RWPE2 (cell line): ENCODE data around the gene FCHSD1.

Source experiments
- ATAC-seq: fragments of 200-7000 bp; cut with Tn5 transposase; 3 replicates; pipeline ENCODE4 v1.9.1; 2021; ENCODE audit warnings: low read depth
- DNase-seq: peaks from one replicate; pipeline ENCODE4 v3.0.0-alpha.2; 2020; ENCODE audit warnings: low spot score
- H3K27ac ChIP-seq: fragments of 450-650 bp; 2 replicates; pipeline ENCODE4 v1.5.1; 2017; ENCODE audit warnings: mild to moderate bottlenecking; ENCODE audit not compliant: poor library complexity, severe bottlenecking
- H3K27me3 ChIP-seq: fragments of 250-450 bp; sonication (Bioruptor Pico); 2 replicates; pipeline ENCODE4 v1.5.1; 2021; ENCODE audit warnings: mild to moderate bottlenecking, moderate library complexity; ENCODE audit not compliant: insufficient read depth, poor library complexity, severe bottlenecking
- H3K36me3 ChIP-seq: fragments of 250-450 bp; sonication (Bioruptor Pico); 2 replicates; pipeline ENCODE4 v1.5.1; 2020; ENCODE audit warnings: low read depth, mild to moderate bottlenecking, moderate library complexity
- H3K4me1 ChIP-seq: fragments of 250-450 bp; sonication (Bioruptor Pico); 2 replicates; pipeline ENCODE4 v1.5.1; 2021; ENCODE audit warnings: mild to moderate bottlenecking, moderate library complexity; ENCODE audit not compliant: insufficient read depth, poor library complexity, severe bottlenecking
- H3K4me3 ChIP-seq: fragments of 250-450 bp; sonication (Bioruptor Pico); 2 replicates; pipeline ENCODE4 v1.5.1; 2021; ENCODE audit warnings: mild to moderate bottlenecking, moderate library complexity; ENCODE audit not compliant: severe bottlenecking
- H3K9me3 ChIP-seq: fragments of 250-450 bp; sonication (Bioruptor Pico); 2 replicates; pipeline ENCODE4 v1.5.1; 2021; ENCODE audit warnings: mild to moderate bottlenecking, moderate library complexity; ENCODE audit not compliant: severe bottlenecking
- CTCF ChIP-seq: fragments of 450-650 bp; IDR thresholded peaks from one replicate; pipeline ENCODE4 v1.5.1; 2017; ENCODE audit warnings: mild to moderate bottlenecking, moderate library complexity; ENCODE audit not compliant: poor library complexity, severe bottlenecking

FCHSD1 gene

GRCh38 chr5:141636413-141637122, 14.7 kb downstream of the FCHSD1 start, which contains the start of the genes HDAC3 and RELL2:
TSS of gene HDAC3 (minus strand) at chr5:141636849. CDS start at chr5:141636790, 59 bp downstream.
TSS of gene RELL2 (plus strand) at chr5:141636997. CDS start at chr5:141638226, 1,229 bp downstream.
- Histone ChIP-seq H3K27ac (peak within 1 kb of the TSS; percentile 38), H3K9me3 (no peaks in the 10 kb centered on the region), H3K36me3 (peaks cover 29% of the 10 kb centered on the region), H3K4me1 (peaks cover 5% of the 10 kb centered on the region), H3K27me3 (no peaks in the 10 kb centered on the region), H3K4me3 (peak within 1 kb of the TSS; percentile 71)
- ATAC-seq (peak; percentile 83), DNase-seq (peak; percentile 96)
- no peak for TF ChIP-seq CTCF

DNA sequence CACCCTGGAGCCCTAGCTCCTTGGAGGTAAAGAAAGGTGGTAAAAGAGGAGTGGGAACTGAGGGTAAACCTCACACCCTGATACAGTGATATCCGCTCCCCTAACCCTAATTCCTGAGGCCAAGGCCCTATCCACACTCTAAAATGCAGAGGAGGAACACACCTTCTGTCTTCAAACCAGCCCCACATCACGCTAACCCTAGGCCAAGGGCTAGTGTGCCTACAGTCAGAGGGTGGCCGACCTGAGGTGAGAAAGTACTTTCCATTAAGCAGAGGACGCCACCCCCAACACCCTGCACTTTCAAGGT, 15.2 kb downstream of the FCHSD1 start:
- TF ChIP-seq CTCF, result no peak
- Histone ChIP-seq H3K27me3 (no peaks in the 10 kb centered on the region), H3K9me3 (no peaks in the 10 kb centered on the region), H3K4me3 (peak overlapping the region; percentile 71), H3K4me1 (peaks cover 5% of the 10 kb centered on the region), H3K27ac (peak overlapping the region; percentile 38), H3K36me3 (peaks cover 34% of the 10 kb centered on the region)
- DNase-seq, result no peak
- ATAC-seq, result no peak

DNA sequence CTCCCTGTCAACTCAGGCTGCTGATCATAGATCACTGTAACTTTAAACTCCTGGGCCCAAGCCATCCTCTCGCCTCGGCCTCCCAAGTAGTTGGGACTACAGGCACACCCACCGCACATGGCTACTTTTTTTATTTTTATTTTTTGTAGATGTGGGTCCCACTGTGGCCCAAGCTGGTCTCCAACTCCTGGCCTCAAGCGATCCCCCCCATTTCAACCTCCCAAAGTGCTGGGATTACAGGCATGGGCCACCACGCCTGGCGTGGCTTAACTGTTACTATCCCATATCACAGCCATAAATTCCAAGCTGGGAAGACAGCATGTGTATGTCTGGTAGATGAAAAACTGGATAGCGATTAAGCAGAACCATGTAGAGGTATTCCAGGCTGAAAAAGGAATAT, 15.6 kb downstream of the FCHSD1 start:
- Histone ChIP-seq H3K4me1 (peaks cover 5% of the 10 kb centered on the region), H3K36me3 (peaks cover 38% of the 10 kb centered on the region), H3K9me3 (no peaks in the 10 kb centered on the region), H3K4me3 (peak overlapping the region; percentile 71), H3K27ac (no peak overlapping the region), H3K27me3 (no peaks in the 10 kb centered on the region)
- no peak for DNase-seq
- ATAC-seq, result no peak
- TF ChIP-seq CTCF, result no peak

- no peak for DNase-seq
Measured at GRCh38 chr5:141634720-141635119, 16.5 kb downstream of the FCHSD1 start.

More at GRCh38 chr5:141634720-141635119, 16.5 kb downstream of the FCHSD1 start:
- H3K27me3 ChIP-seq, result no peaks in the 10 kb centered on the region
- H3K9me3 ChIP-seq, result no peaks in the 10 kb centered on the region
- H3K4me1 ChIP-seq, result peaks cover 5% of the 10 kb centered on the region
- H3K4me3 ChIP-seq, result no peak overlapping the region
- no peak overlapping the region for H3K27ac ChIP-seq
- no peak for TF ChIP-seq CTCF
- ATAC-seq, result no peak
- peaks cover 46% of the 10 kb centered on the region for H3K36me3 ChIP-seq
